Muscle of leg (tissue), 11 donors: ENCODE measurements around the gene CPEB1. TPM values are rescaled to one million over a fixed set of nuclear protein-coding genes. Genes with fewer than 3 reads are reported as not detected.
"Not testable (repeated sequence)": the region's sequence is repeated elsewhere in the genome, so short reads cannot be mapped to it uniquely, and the experiment has no call there.

ENCODE experiments used
- DNase-seq: peaks from one replicate; pipeline ENCODE4 v3.0.0; 2013
- H3K27ac ChIP-seq: one replicate; pipeline ENCODE4 v1.5.1; 2013; ENCODE audit warnings: mild to moderate bottlenecking, low read length, control low read depth
- H3K27me3 ChIP-seq: one replicate; pipeline ENCODE4 v1.6.1; 2013; ENCODE audit warnings: low read length; ENCODE audit not compliant: control insufficient read depth, insufficient read depth
- H3K36me3 ChIP-seq: one replicate; pipeline ENCODE4 v1.6.1; 2013; ENCODE audit warnings: low read length; ENCODE audit not compliant: control insufficient read depth, insufficient read depth
- H3K4me1 ChIP-seq: one replicate; pipeline ENCODE4 v1.6.1; 2013; ENCODE audit warnings: low read length; ENCODE audit not compliant: control insufficient read depth, insufficient read depth
- H3K4me3 ChIP-seq: one replicate; pipeline ENCODE4 v1.5.1; 2013; ENCODE audit warnings: low read length, control low read depth
- H3K9me3 ChIP-seq: replicated peaks from 2 replicates; pipeline ENCODE4 v1.6.1; 2013; ENCODE audit warnings: low read depth, low read length; ENCODE audit not compliant: control insufficient read depth
- WGBS: methylation state at CpG from one replicate; pipeline ENCODE4 v1.1.5; 2013; ENCODE audit warnings: missing lambda C conversion rate; ENCODE audit not compliant: insufficient coverage; 5-methylcytosine and 5-hydroxymethylcytosine counted together
- polyA plus RNA-seq, 8 donors: library from polyadenylated mRNA; unstranded; fragments of 120-200 nt; gene quantifications; one replicate each; pipeline versions ENCODE4 v1.2.1 to v1.2.3, GENCODE V29; 2013; ENCODE audit warnings: inconsistent platforms in 1 of 8, low replicate concordance in 1 of 8; ENCODE audit not compliant: insufficient read length in 8 of 8, insufficient read depth in 1 of 8
- total RNA-seq: library from RNA; stranded (reverse); fragments of 120-200 nt; gene quantifications from one replicate; pipeline ENCODE4 v1.2.4, GENCODE V29; 2013

CPEB1 gene
- total and polyA plus RNA-seq, 9 donors = 0.08 to 1.3 (median 0.62) TPM

DNA sequence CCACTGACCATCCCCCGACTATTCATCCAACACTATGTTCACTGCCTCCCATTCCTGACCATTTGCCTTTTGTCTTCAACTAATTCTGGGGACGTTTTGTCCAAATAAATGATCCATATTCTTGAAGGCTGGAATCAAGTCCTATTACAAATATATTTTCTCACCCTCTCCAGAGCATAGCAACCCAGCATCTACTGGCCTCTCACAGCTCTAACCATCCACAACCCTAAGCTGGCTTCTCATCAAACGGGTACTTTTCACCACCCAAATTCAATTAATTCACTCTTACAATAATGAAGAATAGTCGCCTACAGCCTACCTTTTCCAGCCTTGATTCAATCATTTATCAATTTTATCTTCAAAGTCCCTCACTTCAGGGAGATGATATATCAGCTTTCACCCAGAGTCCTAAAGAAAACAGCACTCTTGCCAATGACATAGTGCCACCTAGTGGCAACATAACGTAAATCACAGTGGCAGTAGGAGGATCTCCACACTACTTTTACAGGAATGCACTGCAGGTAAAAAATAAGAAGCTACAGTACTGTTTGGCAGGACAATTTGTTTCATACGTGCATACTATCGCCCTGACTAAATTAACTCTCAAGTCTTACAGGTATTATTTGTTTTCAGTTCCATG, 144.3 kb downstream of the CPEB1 start:
- not testable (repeated sequence) for H3K36me3 ChIP-seq, H3K4me1 ChIP-seq, H3K27ac ChIP-seq, H3K27me3 ChIP-seq, DNase-seq, H3K9me3 ChIP-seq, H3K4me3 ChIP-seq
- 100% methylated on average over 1 of the region's 7 CpGs for WGBS

DNA sequence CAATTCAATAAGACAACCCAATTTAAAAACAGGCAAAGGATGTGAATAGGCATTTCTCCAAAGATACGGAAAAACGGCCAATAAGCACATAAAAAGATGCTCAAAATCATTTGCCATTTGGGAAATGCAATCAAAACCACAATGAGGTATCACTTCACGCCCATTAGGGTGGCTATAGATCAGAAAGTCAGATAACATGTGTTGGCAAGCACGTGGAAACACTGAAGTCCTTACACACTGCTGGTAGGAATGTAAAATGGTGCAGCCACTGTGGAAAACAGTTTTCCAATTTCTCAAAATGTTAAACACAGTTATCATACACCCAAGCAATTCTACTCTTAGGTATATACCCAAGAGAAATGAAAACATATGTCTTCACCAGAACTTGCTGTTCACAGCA, 146.4 kb downstream of the CPEB1 start:
- not testable (repeated sequence) for H3K4me3 ChIP-seq, H3K27ac ChIP-seq, H3K36me3 ChIP-seq, H3K4me1 ChIP-seq, H3K27me3 ChIP-seq, H3K9me3 ChIP-seq, DNase-seq
- WGBS = no CpG with 5 or more reads among the region's 4 CpGs

GRCh38 chr15:82497978-82498377, 149.2 kb downstream of the CPEB1 start:
- H3K4me3 ChIP-seq, H3K9me3 ChIP-seq, DNase-seq, H3K27me3 ChIP-seq, H3K4me1 ChIP-seq, H3K36me3 ChIP-seq, H3K27ac ChIP-seq: not testable (repeated sequence)

Other genes starting within 250 kb of the CPEB1 start
- gene GOLGA6L9, start 217.5 kb downstream of the CPEB1 start, total RNA-seq = 1.1 TPM
- gene GOLGA6L9, start 217.5 kb downstream of the CPEB1 start, polyA plus RNA-seq = 1 to 10 TPM in 6 of 8 donors, under 1 TPM in 2; 0.88 to 3.9 (median 1.7) TPM
- gene RPS17, start 106.9 kb downstream of the CPEB1 start, total RNA-seq = 5,512 TPM
- 1,000 to 10,000 TPM; 2,775 to 3,824 (median 3,222) TPM for gene RPS17, start 106.9 kb downstream of the CPEB1 start, polyA plus RNA-seq
- gene AP3B2, start 62.5 kb upstream of the CPEB1 start, total RNA-seq = 0.18 TPM
- under 1 TPM; 0.38 to 0.82 (median 0.53) TPM for gene AP3B2, start 62.5 kb upstream of the CPEB1 start, polyA plus RNA-seq
- gene FSD2, start 158.7 kb upstream of the CPEB1 start, total RNA-seq = 44.4 TPM
- 10 to 100 TPM; 22.1 to 50.1 (median 37.8) TPM for gene FSD2, start 158.7 kb upstream of the CPEB1 start, polyA plus RNA-seq
- gene WHAMM, start 162.3 kb upstream of the CPEB1 start, total RNA-seq = 4.3 TPM
- 1 to 10 TPM; 6.8 to 9.3 (median 8.7) TPM for gene WHAMM, start 162.3 kb upstream of the CPEB1 start, polyA plus RNA-seq